ENCODE results near the gene GNS. TPM values are rescaled to one million over a fixed set of nuclear protein-coding genes. Genes with fewer than 3 reads are reported as not detected.

GNS gene
- total RNA-seq, 1 experiment from 2014 or later: 55.1 TPM

DNA sequence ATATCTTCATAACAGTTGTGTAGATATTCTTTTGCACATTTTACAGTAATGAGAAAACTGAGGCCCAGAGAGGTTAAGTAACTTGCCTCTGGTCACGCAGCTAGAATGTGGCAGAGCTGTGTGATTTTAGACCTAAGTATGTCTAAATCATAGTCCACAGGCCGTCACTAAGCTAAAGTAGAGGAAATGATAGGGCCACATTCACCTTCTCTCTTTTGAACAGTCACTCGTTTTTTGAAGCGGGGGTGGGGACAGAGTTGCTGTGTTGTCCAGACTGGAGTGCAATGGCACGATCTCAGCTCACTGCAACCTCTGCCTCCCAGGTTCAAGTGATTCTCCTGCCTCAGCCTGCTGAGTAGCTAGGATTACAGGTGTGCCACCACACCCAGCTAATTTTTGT, 80.4 kb downstream of the GNS start:
- H3K79me2 ChIP-seq (ENCODE audit: low read length): peaks cover 38% of the 10 kb centered on the region
- peak overlapping the region; percentile 65 for H3K9ac ChIP-seq (ENCODE audit: low read length)
- intact Hi-C loops (cut with micrococcal nuclease): loop anchor here (1.0 to 2.0 kb wide), 3 partner anchors 13 to 54 kb away; no protein-coding TSS in a partner anchor
- H3F3A ChIP-seq (ENCODE audit: low read length, unreplicated experiment): peaks cover 3% of the 10 kb centered on the region
- H3K36me3 ChIP-seq (ENCODE audit: low read depth, low read length): no peaks in the 10 kb centered on the region
- H3K4me1 ChIP-seq (ENCODE audit: insufficient read depth, low read length): peaks cover 44% of the 10 kb centered on the region
- ATAC-seq: no peak
- TF ChIP-seq EZH2phosphoT487 (IDR thresholded peaks at IDR 0.05; ENCODE audit: borderline replicate concordance, low read length): no peak
- no peak for TF ChIP-seq EZH2 (IDR thresholded peaks at IDR 0.05; ENCODE audit: low read length, unreplicated experiment)
- TF ChIP-seq, protein P1, sequence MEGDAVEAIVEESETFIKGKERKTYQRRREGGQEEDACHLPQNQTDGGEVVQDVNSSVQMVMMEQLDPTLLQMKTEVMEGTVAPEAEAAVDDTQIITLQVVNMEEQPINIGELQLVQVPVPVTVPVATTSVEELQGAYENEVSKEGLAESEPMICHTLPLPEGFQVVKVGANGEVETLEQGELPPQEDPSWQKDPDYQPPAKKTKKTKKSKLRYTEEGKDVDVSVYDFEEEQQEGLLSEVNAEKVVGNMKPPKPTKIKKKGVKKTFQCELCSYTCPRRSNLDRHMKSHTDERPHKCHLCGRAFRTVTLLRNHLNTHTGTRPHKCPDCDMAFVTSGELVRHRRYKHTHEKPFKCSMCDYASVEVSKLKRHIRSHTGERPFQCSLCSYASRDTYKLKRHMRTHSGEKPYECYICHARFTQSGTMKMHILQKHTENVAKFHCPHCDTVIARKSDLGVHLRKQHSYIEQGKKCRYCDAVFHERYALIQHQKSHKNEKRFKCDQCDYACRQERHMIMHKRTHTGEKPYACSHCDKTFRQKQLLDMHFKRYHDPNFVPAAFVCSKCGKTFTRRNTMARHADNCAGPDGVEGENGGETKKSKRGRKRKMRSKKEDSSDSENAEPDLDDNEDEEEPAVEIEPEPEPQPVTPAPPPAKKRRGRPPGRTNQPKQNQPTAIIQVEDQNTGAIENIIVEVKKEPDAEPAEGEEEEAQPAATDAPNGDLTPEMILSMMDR (conservative IDR thresholded peaks at IDR 0.05; ENCODE audit: low read depth, low read length): no peak
- BruUV-seq (replicated peaks): no TSS peak
- H3K4me3 ChIP-seq (ENCODE audit: low read length): peak overlapping the region; percentile 65
- POLR2A ChIA-PET (ENCODE audit: unreplicated experiment): no interaction called here
- no peaks in the 10 kb centered on the region for H4K20me1 ChIP-seq (ENCODE audit: low read length)
- H3K9me3 ChIP-seq (ENCODE audit: low read length): no peaks in the 10 kb centered on the region
- CTCF ChIA-PET: no interaction called here
- H3K27me3 ChIP-seq (ENCODE audit: low read length): no peaks in the 10 kb centered on the region
- no peaks in the 10 kb centered on the region for H3K9me2 ChIP-seq (replicated peaks; ENCODE audit: low read length)
- peak overlapping the region; percentile 88 for H3K4me2 ChIP-seq (ENCODE audit: low read length)
- H3K27ac ChIP-seq (ENCODE audit: low read length): peak overlapping the region; percentile 93
- no peak for DNase-seq
- H2AFZ ChIP-seq (ENCODE audit: low read length): no peak overlapping the region

DNA sequence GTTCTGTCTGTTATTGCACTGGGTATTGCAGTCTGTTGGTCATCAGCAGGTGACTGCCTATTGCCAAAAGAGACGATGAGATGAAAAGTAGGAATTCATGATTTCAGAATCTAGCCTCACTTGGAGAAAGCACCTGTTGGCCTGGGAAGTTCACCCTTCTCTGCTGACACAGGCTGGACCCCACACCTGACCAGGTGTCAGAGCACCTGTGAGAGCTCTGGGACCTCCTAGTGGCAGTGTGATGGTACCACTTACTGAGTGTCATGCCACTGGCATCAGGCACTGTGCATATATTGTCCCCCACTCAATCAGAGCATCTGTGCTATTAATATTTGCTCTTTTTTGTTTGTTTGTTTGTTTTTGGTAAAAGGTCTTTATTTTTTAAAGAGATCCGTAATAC, 81.0 kb downstream of the GNS start:
- peaks cover 44% of the 10 kb centered on the region for H3K4me1 ChIP-seq (ENCODE audit: insufficient read depth, low read length)
- no peaks in the 10 kb centered on the region for H3K9me2 ChIP-seq (replicated peaks; ENCODE audit: low read length)
- H4K20me1 ChIP-seq (ENCODE audit: low read length): no peaks in the 10 kb centered on the region
- ChIA-PET CTCF (no interaction called here), POLR2A (ENCODE audit: unreplicated experiment) (no interaction called here)
- no peaks in the 10 kb centered on the region for H3K9me3 ChIP-seq (ENCODE audit: low read length)
- DNase-seq: peak; percentile 30
- H2AFZ ChIP-seq (ENCODE audit: low read length): no peak overlapping the region
- no peaks in the 10 kb centered on the region for H3K36me3 ChIP-seq (ENCODE audit: low read depth, low read length)
- intact Hi-C loops (cut with micrococcal nuclease): loop anchor here (2.0 kb wide), 1 partner anchor 53 kb away; no protein-coding TSS in a partner anchor
- H3K9ac ChIP-seq (ENCODE audit: low read length): no peak overlapping the region
- H3K27ac ChIP-seq (ENCODE audit: low read length): no peak overlapping the region
- no TSS peak for BruUV-seq (replicated peaks)
- no peak overlapping the region for H3K4me2 ChIP-seq (ENCODE audit: low read length)
- H3K4me3 ChIP-seq (ENCODE audit: low read length): no peak overlapping the region
- H3K27me3 ChIP-seq (ENCODE audit: low read length): no peaks in the 10 kb centered on the region
- no peak for ATAC-seq
- TF ChIP-seq, protein P1 (conservative IDR thresholded peaks at IDR 0.05; ENCODE audit: low read depth, low read length): peak; percentile 54
- TF ChIP-seq EZH2 (IDR thresholded peaks at IDR 0.05; ENCODE audit: low read length, unreplicated experiment): no peak
- H3F3A ChIP-seq (ENCODE audit: low read length, unreplicated experiment): peaks cover 3% of the 10 kb centered on the region
- peaks cover 33% of the 10 kb centered on the region for H3K79me2 ChIP-seq (ENCODE audit: low read length)

DNA sequence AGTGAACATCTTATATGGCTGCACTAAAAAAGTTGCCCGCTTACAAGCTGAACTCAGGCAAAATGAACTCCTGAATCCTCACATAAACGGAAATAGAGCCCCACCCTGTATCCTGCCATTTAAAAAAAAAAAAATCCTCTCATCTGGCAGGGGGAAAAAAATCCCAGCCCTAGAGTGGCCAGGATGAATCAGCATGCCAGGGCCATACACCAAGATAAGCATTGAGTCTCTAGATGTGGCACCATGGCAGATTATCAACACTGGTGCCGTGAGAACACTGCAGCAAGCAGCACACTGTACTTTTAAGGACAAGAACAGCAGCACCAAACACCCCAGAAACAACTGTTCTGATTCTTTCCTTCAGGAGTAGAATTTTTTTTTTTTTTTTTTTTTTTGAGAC, 83.4 kb downstream of the GNS start:
- H3K36me3 ChIP-seq (ENCODE audit: low read depth, low read length): no peaks in the 10 kb centered on the region
- no peaks in the 10 kb centered on the region for H3K27me3 ChIP-seq (ENCODE audit: low read length)
- H3F3A ChIP-seq (ENCODE audit: low read length, unreplicated experiment): peaks cover 3% of the 10 kb centered on the region
- H4K20me1 ChIP-seq (ENCODE audit: low read length): no peaks in the 10 kb centered on the region
- ChIA-PET CTCF (no interaction called here), POLR2A (ENCODE audit: unreplicated experiment) (no interaction called here)
- H3K9me2 ChIP-seq (replicated peaks; ENCODE audit: low read length): no peaks in the 10 kb centered on the region
- H2AFZ ChIP-seq (ENCODE audit: low read length): no peak overlapping the region
- DNase-seq: peak; percentile 30
- H3K79me2 ChIP-seq (ENCODE audit: low read length): peaks cover 19% of the 10 kb centered on the region
- no peak overlapping the region for H3K4me3 ChIP-seq (ENCODE audit: low read length)
- TF ChIP-seq, protein P1 (conservative IDR thresholded peaks at IDR 0.05; ENCODE audit: low read depth, low read length): no peak
- TF ChIP-seq EZH2 (IDR thresholded peaks at IDR 0.05; ENCODE audit: low read length, unreplicated experiment) (no peak), EZH2phosphoT487 (IDR thresholded peaks at IDR 0.05; ENCODE audit: borderline replicate concordance, low read length) (no peak)
- no peak overlapping the region for H3K9ac ChIP-seq (ENCODE audit: low read length)
- H3K4me2 ChIP-seq (ENCODE audit: low read length): peak overlapping the region; percentile 29
- no peak overlapping the region for H3K27ac ChIP-seq (ENCODE audit: low read length)
- no TSS peak for BruUV-seq (replicated peaks)
- intact Hi-C loops (cut with micrococcal nuclease): no loop called here
- peaks cover 56% of the 10 kb centered on the region for H3K4me1 ChIP-seq (ENCODE audit: insufficient read depth, low read length)
- H3K9me3 ChIP-seq (ENCODE audit: low read length): no peaks in the 10 kb centered on the region
- ATAC-seq: no peak

All from PC-3 (cell line).